ENCODE data around the gene RNU2-1.
"Not testable (repeated sequence)": the region's sequence is repeated elsewhere in the genome, so short reads cannot be mapped to it uniquely, and the experiment has no call there.

The RNU2-1 gene

DNA sequence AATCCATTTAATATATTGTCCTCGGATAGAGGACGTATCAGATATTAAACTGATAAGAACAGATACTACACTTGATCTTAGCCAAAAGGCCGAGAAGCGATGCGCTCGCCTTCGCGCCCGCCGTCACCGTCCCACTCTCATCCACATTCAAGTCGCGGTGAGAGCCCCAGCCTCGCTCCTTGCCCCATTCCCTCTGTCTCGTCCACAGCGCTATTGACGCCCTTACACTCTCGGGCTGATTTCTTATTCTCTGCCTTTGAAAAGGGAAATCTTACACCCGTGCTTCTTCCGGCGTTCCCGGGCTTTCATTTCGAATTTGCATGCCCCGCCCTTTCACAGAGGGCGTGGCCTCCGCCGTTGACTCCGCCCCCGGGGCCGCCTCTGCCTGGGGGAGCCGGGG is at the start of gene RNU2-1:
Gene RNU2-1, minus strand, starts transcription at position 101 of the 400 bp plus-strand sequence.
- DNase-seq (ENCODE audit: low spot score), result not testable (repeated sequence)

DNA sequence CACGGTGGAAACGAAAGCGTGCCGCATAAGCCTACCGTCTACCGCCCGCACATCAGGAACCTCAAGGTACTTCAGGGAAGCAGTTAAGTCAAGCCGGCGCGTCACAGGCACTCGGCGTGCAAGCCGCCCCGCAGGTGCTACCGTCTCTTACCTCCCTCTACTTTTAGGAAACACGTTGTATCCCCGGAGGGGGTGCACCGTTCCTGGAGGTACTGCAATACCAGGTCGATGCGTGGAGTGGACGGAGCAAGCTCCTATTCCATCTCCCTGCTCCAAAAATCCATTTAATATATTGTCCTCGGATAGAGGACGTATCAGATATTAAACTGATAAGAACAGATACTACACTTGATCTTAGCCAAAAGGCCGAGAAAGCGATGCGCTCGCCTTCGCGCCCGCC is 39.1 kb upstream of the RNU2-1 start:
- not testable (repeated sequence) for DNase-seq (ENCODE audit: low spot score)

DNA sequence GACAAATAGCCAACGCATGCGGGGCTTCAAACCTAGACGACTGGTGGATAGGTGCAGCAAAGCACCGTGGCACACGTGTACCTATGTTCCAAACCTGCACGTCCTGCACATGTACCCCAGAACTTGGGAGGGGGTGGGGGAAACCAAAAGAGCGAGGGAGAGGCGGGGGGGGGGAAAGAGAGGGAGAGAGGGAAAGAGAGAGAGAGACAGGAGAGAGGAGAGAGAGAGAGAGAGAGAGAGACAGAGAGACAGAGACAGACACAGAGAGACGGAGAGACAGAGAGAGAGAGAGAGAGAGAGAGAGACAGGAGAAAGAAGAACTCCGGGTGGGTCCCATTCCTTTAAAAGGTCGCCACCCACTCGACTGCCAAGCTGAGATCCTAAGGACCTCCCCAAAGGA is 38.7 kb upstream of the RNU2-1 start:
- not testable (repeated sequence) for DNase-seq (ENCODE audit: low spot score)

DNA sequence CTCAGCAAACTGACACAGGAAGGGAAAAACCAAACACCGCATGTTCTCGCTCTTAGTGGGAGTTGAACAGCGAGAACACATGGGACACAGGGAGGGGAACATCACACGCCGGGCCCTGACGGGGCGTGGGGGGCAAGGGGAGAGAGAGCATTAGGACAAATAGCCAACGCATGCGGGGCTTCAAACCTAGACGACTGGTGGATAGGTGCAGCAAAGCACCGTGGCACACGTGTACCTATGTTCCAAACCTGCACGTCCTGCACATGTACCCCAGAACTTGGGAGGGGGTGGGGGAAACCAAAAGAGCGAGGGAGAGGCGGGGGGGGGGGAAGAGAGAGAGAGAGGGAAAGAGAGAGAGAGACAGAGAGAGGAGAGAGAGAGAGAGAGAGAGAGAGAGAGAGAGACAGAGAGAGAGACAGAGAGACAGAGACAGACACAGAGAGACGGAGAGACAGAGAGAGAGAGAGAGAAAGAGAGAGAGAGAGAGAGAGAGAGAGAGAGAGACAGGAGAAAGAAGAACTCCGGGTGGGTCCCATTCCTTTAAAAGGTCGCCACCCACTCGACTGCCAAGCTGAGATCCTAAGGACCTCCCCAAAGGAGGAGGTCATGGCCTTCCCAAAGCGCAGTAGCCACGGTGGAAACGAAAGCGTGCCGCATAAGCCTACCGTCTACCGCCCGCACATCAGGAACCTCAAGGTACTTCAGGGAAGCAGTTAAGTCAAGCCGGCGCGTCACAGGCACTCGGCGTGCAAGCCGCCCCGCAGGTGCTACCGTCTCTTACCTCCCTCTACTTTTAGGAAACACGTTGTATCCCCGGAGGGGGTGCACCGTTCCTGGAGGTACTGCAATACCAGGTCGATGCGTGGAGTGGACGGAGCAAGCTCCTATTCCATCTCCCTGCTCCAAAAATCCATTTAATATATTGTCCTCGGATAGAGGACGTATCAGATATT is 37.1 kb upstream of the RNU2-1 start:
- DNase-seq (ENCODE audit: low spot score), result not testable (repeated sequence)

DNA sequence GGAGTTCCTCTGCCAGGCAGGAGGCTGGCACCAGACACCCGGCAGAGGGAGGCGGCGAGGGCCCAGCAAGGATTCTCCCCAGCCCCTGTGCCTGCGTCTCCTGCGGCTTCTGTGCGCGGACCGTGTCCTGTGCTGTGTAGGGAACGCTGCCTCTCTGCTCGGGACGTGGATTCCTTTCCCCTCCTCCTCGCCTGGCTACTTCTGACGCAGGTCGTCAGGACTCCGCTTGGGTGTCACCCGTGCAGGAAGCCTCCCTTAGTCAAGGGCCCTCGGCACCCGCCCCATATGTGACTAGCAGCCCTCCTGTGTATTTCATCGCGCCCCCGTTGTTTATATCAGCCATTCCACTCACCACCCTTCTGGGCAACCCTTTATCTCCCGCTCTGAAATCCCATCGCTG is 12.7 kb upstream of the RNU2-1 start:
- not testable (repeated sequence) for DNase-seq (ENCODE audit: low spot score)

- not testable (repeated sequence) for DNase-seq (ENCODE audit: low spot score)
Measured at GRCh38 chr17:43240596-43241352, 7.0 kb upstream of the RNU2-1 start.

DNA sequence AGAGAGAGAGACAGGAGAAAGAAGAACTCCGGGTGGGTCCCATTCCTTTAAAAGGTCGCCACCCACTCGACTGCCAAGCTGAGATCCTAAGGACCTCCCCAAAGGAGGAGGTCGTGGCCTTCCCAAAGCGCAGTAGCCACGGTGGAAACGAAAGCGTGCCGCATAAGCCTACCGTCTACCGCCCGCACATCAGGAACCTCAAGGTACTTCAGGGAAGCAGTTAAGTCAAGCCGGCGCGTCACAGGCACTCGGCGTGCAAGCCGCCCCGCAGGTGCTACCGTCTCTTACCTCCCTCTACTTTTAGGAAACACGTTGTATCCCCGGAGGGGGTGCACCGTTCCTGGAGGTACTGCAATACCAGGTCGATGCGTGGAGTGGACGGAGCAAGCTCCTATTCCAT is 5.8 kb upstream of the RNU2-1 start:
- DNase-seq (ENCODE audit: low spot score), result not testable (repeated sequence)

DNA sequence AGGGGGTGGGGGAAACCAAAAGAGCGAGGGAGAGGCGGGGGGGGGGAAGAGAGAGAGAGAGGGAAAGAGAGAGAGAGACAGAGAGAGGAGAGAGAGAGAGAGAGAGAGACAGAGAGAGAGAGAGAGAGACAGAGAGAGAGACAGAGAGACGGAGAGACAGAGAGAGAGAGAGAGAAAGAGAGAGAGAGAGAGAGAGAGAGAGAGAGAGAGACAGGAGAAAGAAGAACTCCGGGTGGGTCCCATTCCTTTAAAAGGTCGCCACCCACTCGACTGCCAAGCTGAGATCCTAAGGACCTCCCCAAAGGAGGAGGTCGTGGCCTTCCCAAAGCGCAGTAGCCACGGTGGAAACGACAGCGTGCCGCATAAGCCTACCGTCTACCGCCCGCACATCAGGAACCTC is 514 bp downstream of the RNU2-1 start:
- not testable (repeated sequence) for DNase-seq (ENCODE audit: low spot score)

GRCh38 chr17:43232021-43232699 is 1.6 kb downstream of the RNU2-1 start:
- DNase-seq (ENCODE audit: low spot score), result not testable (repeated sequence)

DNA sequence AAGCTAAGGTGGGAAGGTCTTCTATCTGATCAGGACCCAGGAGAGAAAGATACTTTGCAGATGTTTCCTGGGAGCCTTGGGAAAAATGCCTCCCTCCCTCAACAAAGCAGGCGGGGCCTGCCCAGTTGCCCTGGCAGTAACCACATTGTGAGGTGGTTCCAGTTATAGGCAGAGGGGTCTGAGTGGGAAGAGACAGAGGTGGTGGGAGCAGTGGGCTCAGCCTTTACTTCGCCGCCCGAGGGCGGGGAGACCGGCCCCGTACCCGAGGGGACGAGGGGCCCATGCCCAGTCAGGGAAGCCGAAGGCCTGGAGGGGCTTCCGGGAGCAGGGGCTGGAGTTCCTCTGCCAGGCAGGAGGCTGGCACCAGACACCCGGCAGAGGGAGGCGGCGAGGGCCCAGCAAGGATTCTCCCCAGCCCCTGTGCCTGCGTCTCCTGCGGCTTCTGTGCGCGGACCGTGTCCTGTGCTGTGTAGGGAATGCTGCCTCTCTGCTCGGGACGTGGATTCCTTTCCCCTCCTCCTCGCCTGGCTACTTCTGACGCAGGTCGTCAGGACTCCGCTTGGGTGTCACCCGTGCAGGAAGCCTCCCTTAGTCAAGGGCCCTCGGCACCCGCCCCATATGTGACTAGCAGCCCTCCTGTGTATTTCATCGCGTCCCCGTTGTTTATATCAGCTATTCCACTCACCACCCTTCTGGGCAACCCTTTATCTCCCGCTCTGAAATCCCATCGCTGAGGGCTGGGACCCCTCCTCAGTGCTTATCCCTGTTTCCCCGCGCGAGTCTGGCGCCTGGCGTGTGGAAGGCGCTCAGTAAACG is 2.4 kb downstream of the RNU2-1 start:
- not testable (repeated sequence) for DNase-seq (ENCODE audit: low spot score)

DNA sequence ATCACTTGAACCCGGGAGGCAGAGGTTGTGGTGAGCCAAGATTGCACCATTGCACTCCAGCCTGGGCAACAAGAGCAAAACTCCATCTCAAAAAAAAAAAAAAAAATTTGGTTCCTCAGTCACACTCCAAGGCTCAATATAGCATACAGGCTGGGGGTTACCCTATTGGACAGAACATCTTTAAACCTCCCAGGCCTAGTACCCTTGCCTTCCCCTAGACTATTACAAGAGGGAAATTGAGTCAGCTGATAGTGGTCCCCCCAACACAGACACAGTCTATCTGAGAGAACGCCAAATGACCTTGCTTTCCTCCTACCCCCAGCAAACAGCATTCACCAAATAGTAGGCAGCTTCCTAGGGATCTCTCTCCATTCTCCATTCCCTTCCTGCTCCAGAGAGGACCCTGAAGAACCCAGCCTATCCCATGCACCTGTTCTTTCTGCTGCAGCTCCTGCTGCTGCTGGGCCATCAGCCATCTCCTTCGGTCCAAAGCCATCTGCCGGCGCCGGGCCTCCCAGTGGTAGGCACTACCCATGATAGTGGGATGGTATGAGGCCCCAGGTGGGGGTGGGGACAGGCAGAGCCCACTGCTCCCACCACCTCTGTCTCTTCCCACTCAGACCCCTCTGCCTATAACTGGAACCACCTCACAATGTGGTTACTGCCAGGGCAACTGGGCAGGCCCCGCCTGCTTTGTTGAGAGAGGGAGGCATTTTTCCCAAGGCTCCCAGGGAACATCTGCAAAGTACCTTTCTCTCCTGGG is 5.6 kb downstream of the RNU2-1 start, which contains the start of gene CCDC200:
Gene CCDC200, minus strand, starts transcription at position 604 of the 763 bp plus-strand sequence. Its CDS starts 69 bp downstream, at position 535.
- DNase-seq (ENCODE audit: low spot score), result not testable (repeated sequence)

GRCh38 chr17:43226393-43226792 is 7.4 kb downstream of the RNU2-1 start:
- DNase-seq (ENCODE audit: low spot score), result no peak

DNA sequence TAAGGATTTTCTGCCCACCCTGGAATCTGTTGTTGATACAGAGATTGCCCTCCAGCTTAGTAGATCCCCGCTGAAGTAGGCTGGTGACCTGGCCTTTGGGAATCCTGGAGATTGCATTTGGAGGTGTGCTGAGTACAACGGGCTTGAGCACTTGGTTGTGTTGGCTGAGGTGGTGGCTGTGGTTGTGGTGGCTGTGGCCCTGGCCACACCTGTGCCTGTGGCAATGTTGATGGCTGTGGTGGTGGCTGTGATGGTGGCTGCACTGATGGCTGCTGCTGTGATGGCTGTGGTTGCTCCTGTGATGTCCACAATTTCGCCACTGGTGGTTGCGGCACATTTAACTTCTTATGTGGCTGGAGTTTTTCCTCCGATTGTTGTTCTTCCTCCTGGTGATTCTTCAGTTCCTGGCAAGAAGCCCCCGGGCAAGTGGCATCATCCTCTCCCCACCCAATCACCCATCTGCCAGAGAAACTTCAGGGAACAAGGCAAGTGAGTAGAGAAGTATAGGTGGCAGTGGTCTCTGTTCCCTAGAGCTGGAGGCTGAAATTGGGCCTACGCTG is 9.6 kb downstream of the RNU2-1 start:
- no peak for DNase-seq (ENCODE audit: low spot score)

GRCh38 chr17:43220511-43221125 is 13.2 kb downstream of the RNU2-1 start:
- DNase-seq (ENCODE audit: low spot score), result no peak

- no peak for DNase-seq (ENCODE audit: low spot score)
Measured at GRCh38 chr17:43219746-43220380, 13.9 kb downstream of the RNU2-1 start.

GRCh38 chr17:43219001-43219400 is 14.8 kb downstream of the RNU2-1 start:
- no peak for DNase-seq (ENCODE audit: low spot score)

- no peak for DNase-seq (ENCODE audit: low spot score)
Measured at GRCh38 chr17:43217614-43218087, 16.1 kb downstream of the RNU2-1 start.

- no peak for DNase-seq (ENCODE audit: low spot score)
Measured at GRCh38 chr17:43216762-43217613, 16.8 kb downstream of the RNU2-1 start.

Data from LoVo (cell line).